ENCODE measurements around the gene TMEM88. TPM values are rescaled to one million over a fixed set of nuclear protein-coding genes. Genes with fewer than 3 reads are reported as not detected.

Gene TMEM88
- total RNA-seq, 1 donor from 2014 or later: 1.7 TPM

Other genes with a start within 250 kb of the TMEM88 start
- gene FXR2, start 240.2 kb upstream of the TMEM88 start, total RNA-seq (ENCODE audit: insufficient read depth, low replicate concordance): 32.7 TPM
- gene SAT2, start 227.2 kb upstream of the TMEM88 start, total RNA-seq (ENCODE audit: insufficient read depth, low replicate concordance): 39.7 TPM
- gene SHBG, start 224.9 kb upstream of the TMEM88 start, total RNA-seq (ENCODE audit: insufficient read depth, low replicate concordance): 3.9 TPM
- 2.6 TPM for gene ATP1B2, start 204.1 kb upstream of the TMEM88 start, total RNA-seq (ENCODE audit: insufficient read depth, low replicate concordance)
- gene TP53, start 167.6 kb upstream of the TMEM88 start, total RNA-seq (ENCODE audit: insufficient read depth, low replicate concordance): 9.6 TPM
- 2.4 TPM for gene WRAP53, start 166.6 kb upstream of the TMEM88 start, total RNA-seq (ENCODE audit: insufficient read depth, low replicate concordance)
- gene EFNB3, start 149.9 kb upstream of the TMEM88 start, total RNA-seq (ENCODE audit: insufficient read depth, low replicate concordance): 1.9 TPM
- gene DNAH2, start 137.3 kb upstream of the TMEM88 start, total RNA-seq (ENCODE audit: insufficient read depth, low replicate concordance): not detected
- 0.48 TPM for gene KDM6B, start 20.8 kb upstream of the TMEM88 start, total RNA-seq (ENCODE audit: insufficient read depth, low replicate concordance)
- 55.9 TPM for gene NAA38, start 2.5 kb downstream of the TMEM88 start, total RNA-seq (ENCODE audit: insufficient read depth, low replicate concordance)
- gene CYB5D1, start 2.9 kb downstream of the TMEM88 start, total RNA-seq (ENCODE audit: insufficient read depth, low replicate concordance): 7.9 TPM
- gene CHD3, start 33.7 kb downstream of the TMEM88 start, total RNA-seq (ENCODE audit: insufficient read depth, low replicate concordance): 88.6 TPM
- 2.6 TPM for gene RNF227, start 61.2 kb downstream of the TMEM88 start, total RNA-seq (ENCODE audit: insufficient read depth, low replicate concordance)
- 1.7 TPM for gene KCNAB3, start 74.8 kb downstream of the TMEM88 start, total RNA-seq (ENCODE audit: insufficient read depth, low replicate concordance)
- 3.6 TPM for gene TRAPPC1, start 76.9 kb downstream of the TMEM88 start, total RNA-seq (ENCODE audit: insufficient read depth, low replicate concordance)
- 10.8 TPM for gene CNTROB, start 77.1 kb downstream of the TMEM88 start, total RNA-seq (ENCODE audit: insufficient read depth, low replicate concordance)
- gene GUCY2D, start 147.5 kb downstream of the TMEM88 start, total RNA-seq (ENCODE audit: insufficient read depth, low replicate concordance): 0.72 TPM
- not detected for gene ALOX15B, start 184.0 kb downstream of the TMEM88 start, total RNA-seq (ENCODE audit: insufficient read depth, low replicate concordance)
- gene ALOX12B, start 232.7 kb downstream of the TMEM88 start, total RNA-seq (ENCODE audit: insufficient read depth, low replicate concordance): not detected